Measurements from ENCODE around the gene HSPA5.

DNA sequence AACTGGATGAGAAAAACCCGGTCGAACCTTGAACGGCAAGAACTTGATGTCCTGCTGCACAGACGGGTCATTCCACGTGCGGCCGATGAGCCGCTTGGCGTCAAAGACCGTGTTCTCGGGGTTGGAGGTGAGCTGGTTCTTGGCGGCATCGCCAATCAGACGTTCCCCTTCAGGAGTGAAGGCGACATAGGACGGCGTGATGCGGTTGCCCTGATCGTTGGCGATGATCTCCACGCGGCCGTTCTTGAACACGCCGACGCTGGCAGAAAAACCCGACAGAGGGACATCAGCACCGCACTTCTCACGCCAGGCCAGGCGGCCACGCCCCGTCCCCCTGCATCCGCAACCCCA lies 519 bp downstream of the HSPA5 start:
- TF ChIP-seq POLR2A (IDR thresholded peaks at IDR 0.05) (no peak), EP300 (IDR thresholded peaks at IDR 0.05) (no peak), POLR2AphosphoS5 (IDR thresholded peaks at IDR 0.05) (peak in 1 of 4 donors; percentile 3)
- TF ChIP-seq, protein P1, sequence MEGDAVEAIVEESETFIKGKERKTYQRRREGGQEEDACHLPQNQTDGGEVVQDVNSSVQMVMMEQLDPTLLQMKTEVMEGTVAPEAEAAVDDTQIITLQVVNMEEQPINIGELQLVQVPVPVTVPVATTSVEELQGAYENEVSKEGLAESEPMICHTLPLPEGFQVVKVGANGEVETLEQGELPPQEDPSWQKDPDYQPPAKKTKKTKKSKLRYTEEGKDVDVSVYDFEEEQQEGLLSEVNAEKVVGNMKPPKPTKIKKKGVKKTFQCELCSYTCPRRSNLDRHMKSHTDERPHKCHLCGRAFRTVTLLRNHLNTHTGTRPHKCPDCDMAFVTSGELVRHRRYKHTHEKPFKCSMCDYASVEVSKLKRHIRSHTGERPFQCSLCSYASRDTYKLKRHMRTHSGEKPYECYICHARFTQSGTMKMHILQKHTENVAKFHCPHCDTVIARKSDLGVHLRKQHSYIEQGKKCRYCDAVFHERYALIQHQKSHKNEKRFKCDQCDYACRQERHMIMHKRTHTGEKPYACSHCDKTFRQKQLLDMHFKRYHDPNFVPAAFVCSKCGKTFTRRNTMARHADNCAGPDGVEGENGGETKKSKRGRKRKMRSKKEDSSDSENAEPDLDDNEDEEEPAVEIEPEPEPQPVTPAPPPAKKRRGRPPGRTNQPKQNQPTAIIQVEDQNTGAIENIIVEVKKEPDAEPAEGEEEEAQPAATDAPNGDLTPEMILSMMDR (IDR thresholded peaks at IDR 0.05) = no peak

All from sigmoid colon (tissue), 4 donors.